K562 (cell line): ENCODE results near the gene BLOC1S2. TPM values are rescaled to one million over a fixed set of nuclear protein-coding genes. Genes with fewer than 3 reads are reported as not detected.
A peak's percentile ranks its signal among the peaks of the same experiment; 100 is the strongest.

ENCODE experiments used
- ATAC-seq: fragments of 200-7000 bp; cut with Tn5 transposase; 3 replicates; pipeline ENCODE4 v1.9.1; 2020; ENCODE audit warnings: moderate library complexity
- BruUV-seq: library from RNA; stranded (reverse); fragments of 400-500 nt; replicated peaks from 2 replicates; lab custom pipeline; 2021; lab: Mats Ljungman, UMichigan
- CTCF ChIA-PET: fragments of 300-600 bp; formaldehyde crosslinking; extraction: SDS; loops from one replicate; lab custom pipeline; 2021; ENCODE audit warnings: low intra/inter-chr PET ratio; lab: Yijun Ruan, JAX
- POLR2A ChIA-PET: fragments of 300-600, 350-650 bp; sonication (Branson Sonifier 250); formaldehyde crosslinking; extraction: SDS; loops from one replicate; lab custom pipeline; 2021; ENCODE audit warnings: antibody characterized with exemption, inconsistent platforms; lab: Yijun Ruan, JAX
- DNase-seq, 4 experiments: peaks; one replicate each; pipeline versions ENCODE4 v3.0.0 to v3.0.0-alpha.2; 2011 to 2018; ENCODE audit warnings: low spot score in 3 of 4, mixed read lengths in 3 of 4; ENCODE audit errors: extremely low read depth in 1 of 4
- FAIRE-seq: peaks from 2 replicates; lab custom pipeline; 2011; peaks lifted over from hg19 to GRCh38; lab: Jason Lieb, UNC
- H2AFZ ChIP-seq: 2 replicates; pipeline ENCODE4 v1.6.0; 2011; ENCODE audit warnings: low read depth, low read length, control low read depth, inconsistent platforms
- H3K27ac ChIP-seq: fragments of 200-600 bp; 3 replicates; pipeline ENCODE4 v1.8.0; 2011; ENCODE audit warnings: low read depth, mild to moderate bottlenecking, control low read depth, inconsistent platforms, low read length, moderate library complexity, mixed read lengths; ENCODE audit errors: extremely low read depth
- H3K27me3 ChIP-seq, 2 experiments: fragments of 300-600 bp in 1 of 2; 2 replicates in 1 of 2; 3 replicates in 1 of 2; pipeline versions ENCODE4 v1.6.0 to v1.8.0; 2011; ENCODE audit warnings: inconsistent platforms in 2 of 2, low read length in 2 of 2, mild to moderate bottlenecking in 1 of 2, mixed read lengths in 1 of 2, moderate library complexity in 1 of 2; ENCODE audit not compliant: control insufficient read depth in 2 of 2, insufficient read depth in 2 of 2
- H3K36me3 ChIP-seq: fragments of 300-600 bp; 3 replicates; pipeline ENCODE4 v1.8.0; 2011; ENCODE audit warnings: mild to moderate bottlenecking, low read length, inconsistent platforms; ENCODE audit not compliant: control insufficient read depth, insufficient read depth
- H3K4me1 ChIP-seq, 2 experiments: fragments of 200-600 bp in 1 of 2; replicated peaks in 1 of 2; 2 replicates in 1 of 2; 3 replicates in 1 of 2; pipeline versions ENCODE4 v1.5.1 to v1.8.0; 2011; ENCODE audit warnings: inconsistent platforms in 2 of 2, low read length in 2 of 2, mild to moderate bottlenecking in 1 of 2, mixed read lengths in 1 of 2, moderate library complexity in 1 of 2; ENCODE audit not compliant: control insufficient read depth in 2 of 2, insufficient read depth in 2 of 2
- H3K4me2 ChIP-seq: 2 replicates; pipeline ENCODE4 v1.6.1; 2011; ENCODE audit warnings: low read length, control low read depth, inconsistent platforms, mixed read lengths; ENCODE audit not compliant: insufficient read depth
- H3K4me3 ChIP-seq: fragments of 200-600 bp; sonication (generic), shearing (Covaris generic); 2 replicates; pipeline ENCODE4 v1.5.1; 2016; ENCODE audit warnings: control low read depth, inconsistent platforms
- H3K79me2 ChIP-seq: fragments of 200-600 bp; 3 replicates; pipeline ENCODE4 v1.8.0; 2011; ENCODE audit warnings: low read length, inconsistent platforms; ENCODE audit not compliant: control insufficient read depth, insufficient read depth
- H3K9ac ChIP-seq, 2 experiments: 2 replicates each; pipeline versions ENCODE4 v1.6.0 to v1.6.1; 2011; ENCODE audit warnings: low read depth in 2 of 2, low read length in 2 of 2, control low read depth in 1 of 2, inconsistent platforms in 1 of 2, mild to moderate bottlenecking in 1 of 2, mixed read lengths in 1 of 2; ENCODE audit not compliant: insufficient read depth in 1 of 2
- H3K9me1 ChIP-seq: one replicate; pipeline ENCODE4 v1.6.0; 2011; ENCODE audit warnings: inconsistent platforms, mild to moderate bottlenecking, low read length, moderate library complexity; ENCODE audit not compliant: control insufficient read depth, insufficient read depth
- H3K9me3 ChIP-seq: replicated peaks from 2 replicates; pipeline ENCODE4 v1.5.1; 2011; ENCODE audit warnings: low read depth, low read length, inconsistent platforms; ENCODE audit not compliant: control insufficient read depth, insufficient read depth
- H4K20me1 ChIP-seq: replicated peaks from 2 replicates; pipeline ENCODE4 v1.6.1; 2011; ENCODE audit warnings: low read length, inconsistent platforms, mixed read lengths; ENCODE audit not compliant: control insufficient read depth, insufficient read depth
- CREB1 ChIP-seq, 2 experiments: sonication (generic) in 1 of 2; formaldehyde crosslinking in 1 of 2; IDR thresholded peaks; 2 replicates each; pipeline versions ENCODE4 v1.6.1 to v1.8.0; 2012 to 2022; ENCODE audit warnings: inconsistent platforms in 1 of 2, mild to moderate bottlenecking in 1 of 2, missing genetic modification reagents in 1 of 2, moderate library complexity in 1 of 2
- CSDE1 ChIP-seq, 2 experiments: fragments of 450-650 bp; IDR thresholded peaks; 2 replicates each; pipeline ENCODE4 v1.6.1; 2016; ENCODE audit warnings: mild to moderate bottlenecking in 1 of 2
- ELF1 ChIP-seq: fragments of 200-800 bp; sonication (Bioruptor generic); IDR thresholded peaks from 2 replicates; pipeline ENCODE4 v1.6.1; 2016; ENCODE audit warnings: missing genetic modification characterization, missing compliant biosample characterization
- GABPB1 ChIP-seq: sonication (generic); formaldehyde crosslinking; IDR thresholded peaks from 2 replicates; pipeline ENCODE4 v1.8.0; 2022; ENCODE audit warnings: mild to moderate bottlenecking, missing genetic modification reagents
- ILK ChIP-seq: fragments of 450-650 bp; IDR thresholded peaks from 2 replicates; pipeline ENCODE4 v1.6.1; 2016; ENCODE audit warnings: missing genetic modification characterization, low read depth, mild to moderate bottlenecking, missing compliant biosample characterization, moderate library complexity, borderline replicate concordance
- MAFG ChIP-seq: fragments of 450-650 bp; conservative IDR thresholded peaks from 2 replicates; pipeline ENCODE4 v1.6.1; 2016; ENCODE audit warnings: missing genetic modification characterization, missing compliant biosample characterization
- MLLT1 ChIP-seq, 2 experiments: fragments of 450-650 bp; IDR thresholded peaks; 2 replicates each; pipeline ENCODE4 v1.6.1; 2016
- POLR2AphosphoS5 ChIP-seq: IDR thresholded peaks from 2 replicates; pipeline ENCODE4 v1.6.1; 2011; ENCODE audit warnings: mild to moderate bottlenecking, low read depth, low read length, moderate library complexity; ENCODE audit not compliant: control insufficient read depth, insufficient read depth
- POLR2B ChIP-seq: fragments of 450-650 bp; IDR thresholded peaks from 2 replicates; pipeline ENCODE4 v1.6.1; 2018; ENCODE audit warnings: low read depth; ENCODE audit not compliant: partially characterized antibody
- SUPT5H ChIP-seq: fragments of 450-650 bp; IDR thresholded peaks from 2 replicates; pipeline ENCODE4 v1.6.1; 2016
- TBP ChIP-seq: optimal IDR thresholded peaks from 2 replicates; pipeline ENCODE3; 2011; ENCODE audit warnings: low read depth, low read length, improper control_type of control experiment
- TEAD1 ChIP-seq, 2 experiments: fragments of 450-650 bp in 1 of 2; sonication (generic) in 1 of 2; formaldehyde crosslinking; IDR thresholded peaks; 2 replicates each; pipeline versions ENCODE4 v1.4.0 to v1.8.0; 2020 to 2022; ENCODE audit warnings: mild to moderate bottlenecking in 2 of 2, missing genetic modification reagents in 1 of 2
- TOE1 ChIP-seq, 2 experiments: fragments of 450-650 bp in 1 of 2; sonication (generic) in 1 of 2; formaldehyde crosslinking in 1 of 2; IDR thresholded peaks; 2 replicates each; pipeline versions ENCODE4 v1.7.1 to v1.8.0; 2016 to 2022; ENCODE audit warnings: borderline replicate concordance in 2 of 2, mild to moderate bottlenecking in 2 of 2, antibody characterized with exemption in 1 of 2, inconsistent platforms in 1 of 2, low read depth in 1 of 2, missing genetic modification reagents in 1 of 2, moderate library complexity in 1 of 2
- ZBTB12 ChIP-seq: fragments of 250-450 bp; sonication (Bioruptor Pico); IDR thresholded peaks from 2 replicates; pipeline ENCODE4 v1.4.0; 2020
- ZNF766 ChIP-seq: fragments of 200-800 bp; sonication (Bioruptor generic); conservative IDR thresholded peaks from 2 replicates; pipeline ENCODE4 v1.6.1; 2016; ENCODE audit warnings: missing genetic modification characterization, missing compliant biosample characterization
- WGBS: fragments of 100-300 bp; shearing (Covaris generic); methylation state at CpG from one replicate; pipeline ENCODE4 v1.1.6; 2016; ENCODE audit warnings: low coverage, mixed read lengths; ENCODE audit not compliant: insufficient coverage; ENCODE audit errors: missing lambda C conversion rate; 5-methylcytosine and 5-hydroxymethylcytosine counted together
- in situ Hi-C: fragments of 300-500 bp; cut with MboI; formaldehyde crosslinking; loops from 4 replicates; pipeline ENCODE4 v1.15.0; 2018; ENCODE audit warnings: inconsistent platforms, mixed read lengths
- intact Hi-C: fragments of 100-400 bp; cut with micrococcal nuclease; formaldehyde crosslinking; loops from 2 replicates; pipeline ENCODE4 v1.14.2; 2022
- polyA plus RNA-seq, 8 experiments: library from polyadenylated mRNA; depleted of rRNA in 4 of 8; stranded (reverse) in 5 of 8; unstranded in 3 of 8; fragments of >200 nt; fragmentation: Nextera tagmentation in 2 of 8; fragmentation: Illumina TruSeq in 1 of 8; extraction: Ambion mirVana in 2 of 8; extraction: Trizol in 1 of 8; gene quantifications; 2 replicates each; pipeline versions ENCODE4 v1.2.1 to v1.2.3, GENCODE V29; 2011 to 2014; ENCODE audit warnings: inconsistent platforms in 1 of 8, missing spikeins in 1 of 8
- total RNA-seq, 7 experiments: library from RNA; depleted of rRNA in 6 of 7; stranded (reverse); fragments of >200 nt in 6 of 7; fragmentation: Illumina TruSeq in 2 of 7; extraction: Trizol in 2 of 7; gene quantifications; 2 replicates each; pipeline versions ENCODE4 v1.2.1 to v1.2.3, GENCODE V29; 2011 to 2021; ENCODE audit warnings: low replicate concordance in 1 of 7
- TF ChIP-seq, protein P1 (sequence below): conservative IDR thresholded peaks from 2 replicates; pipeline ENCODE4 v1.6.1; 2011; ENCODE audit warnings: low read depth, mild to moderate bottlenecking, low read length; ENCODE audit not compliant: control insufficient read depth

BLOC1S2 gene
- total and polyA plus RNA-seq, 9 of the 15 experiments (the other 6 are each of a cell fraction or from before 2014, with no cell fraction given) = 29.5 to 45.8 (median 34.9) TPM

- WGBS = under 1% methylated on average over 33 of the region's 49 CpGs
- no peaks in the 10 kb centered on the region for H3K27me3 ChIP-seq
- CTCF ChIA-PET = no interaction called here
- DNase-seq (peak; percentile 54 to 86 (median 69)), FAIRE-seq (peak; percentile 89), ATAC-seq (peak; percentile 97)
- TSS peak; percentile 99 for BruUV-seq
- H3K4me1 ChIP-seq = peaks cover 0 to 8% of the 10 kb centered on the region in 2 experiments; a peak in 2 of 5 replicates
- H3K9me3 ChIP-seq = no peaks in the 10 kb centered on the region
- no peaks in the 10 kb centered on the region for H3K9me1 ChIP-seq
- H3K79me2 ChIP-seq = peaks cover 22% of the 10 kb centered on the region
- H3K9ac ChIP-seq = peak within 1 kb of the TSS; percentile 83 to 98
- peak within 1 kb of the TSS; percentile 89 for H3K4me3 ChIP-seq
- in situ Hi-C loops = no loop called here
- peak within 1 kb of the TSS; percentile 85 for H3K4me2 ChIP-seq
- peaks cover 2% of the 10 kb centered on the region; the same call in 1 of the 3 replicates for H3K36me3 ChIP-seq
- no peaks in the 10 kb centered on the region for H4K20me1 ChIP-seq
- H2AFZ ChIP-seq = peak within 1 kb of the TSS; percentile 96
- intact Hi-C loops = no loop called here
- H3K27ac ChIP-seq = peak within 1 kb of the TSS; percentile 84
- POLR2A ChIA-PET = no interaction called here
- TF ChIP-seq TBP (peak; percentile 58), CREB1 (IDR thresholded peaks at IDR 0.05) (peak; percentile 94), CREB1 (CRISPR knock-in tag; IDR thresholded peaks at IDR 0.05) (peak; percentile 96), CSDE1 (IDR thresholded peaks at IDR 0.05) (peak in 1 of 2 experiments; percentile 20; a peak in 1 of 4 replicates), ZBTB12 (CRISPR knock-in tag) (peak; percentile 92), MLLT1 (IDR thresholded peaks at IDR 0.05) (peak in 1 of 2 experiments; percentile 94; a peak in 2 of 4 replicates), SUPT5H (peak; percentile 76), POLR2B (peak; percentile 62), ILK (tag) (no peak), GABPB1 (CRISPR knock-in tag) (no peak), TOE1 (IDR thresholded peaks at IDR 0.05; ENCODE audit: borderline replicate concordance) (peak; percentile 83), TOE1 (CRISPR knock-in tag; IDR thresholded peaks at IDR 0.05; ENCODE audit: borderline replicate concordance, low read depth) (no peak), POLR2AphosphoS5 (peak; percentile 81), TEAD1 (CRISPR knock-in tag; IDR thresholded peaks at IDR 0.05) (0 out of 4 replicates have a peak, but pooled peaks of 1 of the 2 experiments have one; percentile 29), ZNF766 (CRISPR knock-in tag) (no peak), ELF1 (tag) (peak; percentile 33; the same call in 1 of the 2 replicates), MAFG (tag) (no peak)
- TF ChIP-seq, protein P1, sequence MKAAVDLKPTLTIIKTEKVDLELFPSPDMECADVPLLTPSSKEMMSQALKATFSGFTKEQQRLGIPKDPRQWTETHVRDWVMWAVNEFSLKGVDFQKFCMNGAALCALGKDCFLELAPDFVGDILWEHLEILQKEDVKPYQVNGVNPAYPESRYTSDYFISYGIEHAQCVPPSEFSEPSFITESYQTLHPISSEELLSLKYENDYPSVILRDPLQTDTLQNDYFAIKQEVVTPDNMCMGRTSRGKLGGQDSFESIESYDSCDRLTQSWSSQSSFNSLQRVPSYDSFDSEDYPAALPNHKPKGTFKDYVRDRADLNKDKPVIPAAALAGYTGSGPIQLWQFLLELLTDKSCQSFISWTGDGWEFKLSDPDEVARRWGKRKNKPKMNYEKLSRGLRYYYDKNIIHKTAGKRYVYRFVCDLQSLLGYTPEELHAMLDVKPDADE = 0 out of 2 replicates have a peak, but pooled peaks have one; percentile 55
Measured at GRCh38 chr10:100267239-100268104, 19.0 kb downstream of the BLOC1S2 start, which contains the start of gene CWF19L1. CWF19L1 (minus strand) TSS chr10:100267638; CDS start chr10:100267593, 45 bp downstream.
